Ramos (cell line): ENCODE measurements around the gene APBA2.
"Not testable (repeated sequence)": the region's sequence is repeated elsewhere in the genome, so short reads cannot be mapped to it uniquely, and the experiment has no call there.

Source experiments
- in situ Hi-C: fragments of 300-500 bp; cut with MboI; formaldehyde crosslinking; loops from one replicate; pipeline ENCODE4 v1.14.3; 2022; ENCODE audit warnings: low sequenced_read_pairs; ENCODE audit not compliant: unreplicated experiment

APBA2 gene

DNA sequence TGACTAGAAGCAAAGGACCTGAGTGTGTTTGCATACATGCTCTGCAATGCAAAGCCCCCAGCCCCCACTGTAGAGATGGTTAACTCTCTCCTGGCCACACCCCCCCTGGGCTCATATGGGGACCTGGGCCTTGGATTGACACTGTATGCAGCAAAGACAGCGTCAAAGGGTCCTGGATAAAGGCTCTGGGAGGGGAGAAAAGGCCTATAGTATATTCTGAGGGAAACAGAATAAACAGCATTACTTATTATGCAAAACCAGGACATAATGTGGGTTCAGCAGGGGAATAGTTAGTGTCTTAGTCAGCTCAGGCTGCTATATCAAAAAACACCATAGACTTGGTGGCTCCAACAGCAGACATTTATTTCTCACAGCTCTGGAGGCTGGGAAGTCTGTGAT is 158.7 kb downstream of the APBA2 start:
- in situ Hi-C loops: no loop called here

GRCh38 chr15:29045161-29045560 is 159.4 kb downstream of the APBA2 start:
- in situ Hi-C loops: not testable (repeated sequence)

GRCh38 chr15:29045717-29046116 is 159.9 kb downstream of the APBA2 start:
- in situ Hi-C loops: no loop called here

GRCh38 chr15:29046281-29046810 is 160.6 kb downstream of the APBA2 start:
- in situ Hi-C loops: no loop called here

DNA sequence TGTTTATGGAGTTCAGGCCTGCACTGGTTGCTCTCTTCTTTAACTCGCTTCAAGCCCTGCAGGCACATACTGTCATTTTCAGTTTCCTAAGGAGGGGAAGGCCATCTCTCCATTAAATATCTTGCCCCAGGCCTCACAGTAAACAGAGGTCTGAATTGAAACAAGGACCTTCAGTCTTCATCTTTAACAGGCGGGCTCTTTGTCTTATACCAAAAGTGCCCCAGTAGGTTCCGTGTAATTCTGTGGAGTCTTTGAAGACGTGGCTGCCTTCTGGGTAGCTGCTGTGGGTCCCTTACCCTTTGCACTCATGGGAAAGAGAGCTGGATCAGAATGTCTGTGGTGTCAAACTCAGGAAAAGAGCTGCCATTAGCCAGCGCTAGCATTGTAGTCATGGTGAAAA is 161.2 kb downstream of the APBA2 start:
- in situ Hi-C loops: no loop called here

GRCh38 chr15:29048011-29048410 is 162.2 kb downstream of the APBA2 start:
- in situ Hi-C loops: no loop called here

DNA sequence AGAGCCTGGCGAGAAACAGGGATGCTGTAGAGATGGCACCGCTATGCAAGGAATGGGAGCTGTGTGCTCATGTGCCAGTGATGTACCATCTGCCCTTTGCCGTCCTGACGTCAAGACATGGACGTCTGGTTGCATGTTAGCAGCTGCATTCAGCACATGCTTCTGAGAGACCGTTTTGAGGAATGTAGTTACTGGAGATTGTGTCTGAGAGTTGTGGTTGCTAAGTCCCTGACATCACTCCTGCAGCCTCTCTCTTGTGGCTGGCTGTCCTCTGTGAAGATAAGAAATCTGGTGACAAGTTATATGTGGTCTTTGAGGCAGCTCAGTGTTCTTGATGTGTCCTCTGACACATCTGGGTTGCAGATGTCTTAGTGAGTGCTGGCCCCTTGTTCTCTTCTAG is 165.1 kb downstream of the APBA2 start:
- in situ Hi-C loops: no loop called here

DNA sequence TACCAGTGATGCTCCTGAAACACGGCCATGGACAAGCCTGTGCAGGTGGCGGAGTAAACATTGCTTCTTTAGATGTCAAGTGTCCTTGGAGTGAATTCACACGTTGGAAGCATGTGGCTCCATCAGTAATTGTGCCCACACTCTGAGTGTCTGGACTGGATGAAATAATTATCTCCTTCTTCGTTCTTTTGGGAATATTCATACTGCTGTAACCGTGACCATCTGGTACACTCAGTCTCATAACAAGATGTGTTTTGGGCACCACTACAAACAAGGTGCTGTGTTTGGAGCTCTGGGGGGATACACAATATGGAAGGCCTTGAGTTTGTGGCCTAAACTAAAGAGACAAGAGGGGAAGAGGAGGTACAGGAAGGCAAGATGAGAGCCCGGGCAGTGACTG is 165.6 kb downstream of the APBA2 start:
- in situ Hi-C loops: no loop called here

DNA sequence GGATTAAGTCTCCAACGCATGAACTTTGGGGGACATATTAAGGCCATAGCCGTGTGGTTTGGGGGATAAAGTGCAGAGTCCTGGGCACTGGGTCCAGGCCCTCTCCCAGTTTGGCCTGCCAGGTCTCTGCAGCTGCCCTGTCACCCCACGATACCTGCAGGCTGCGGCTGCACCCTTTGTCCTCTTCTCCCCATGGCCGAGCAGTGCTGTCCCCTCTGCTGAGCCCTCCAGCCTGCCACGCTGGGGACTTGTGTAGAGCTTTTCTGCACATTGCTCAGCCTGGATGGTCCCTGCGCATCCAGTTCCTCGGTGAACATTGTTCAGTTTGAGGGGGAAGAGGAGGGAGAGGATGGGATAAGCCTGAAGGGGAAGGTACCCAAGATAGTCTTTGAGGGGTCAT is 167.2 kb downstream of the APBA2 start:
- in situ Hi-C loops: no loop called here

DNA sequence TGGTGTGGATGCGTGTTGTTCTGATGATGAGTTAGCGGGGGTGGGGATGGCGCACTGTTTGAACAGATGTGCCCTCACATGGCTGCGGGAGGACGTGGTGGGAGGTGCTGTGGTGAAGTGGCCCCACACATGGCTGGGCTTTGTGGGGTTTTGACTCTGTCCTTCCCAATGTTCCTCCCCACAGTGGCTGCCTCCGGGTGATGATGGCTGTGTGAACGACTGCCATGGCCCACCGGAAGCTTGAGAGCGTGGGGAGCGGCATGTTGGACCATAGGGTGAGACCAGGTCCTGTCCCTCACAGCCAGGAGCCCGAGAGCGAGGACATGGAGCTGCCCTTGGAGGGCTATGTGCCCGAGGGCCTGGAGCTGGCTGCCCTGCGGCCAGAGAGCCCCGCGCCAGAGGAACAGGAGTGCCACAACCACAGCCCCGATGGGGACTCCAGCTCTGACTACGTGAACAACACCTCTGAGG is 167.9 kb downstream of the APBA2 start:
- in situ Hi-C loops: no loop called here

GRCh38 chr15:29054171-29055045 is 168.6 kb downstream of the APBA2 start:
- in situ Hi-C loops: no loop called here

- in situ Hi-C loops: no loop called here
Measured at GRCh38 chr15:29055876-29056275, 170.1 kb downstream of the APBA2 start.

DNA sequence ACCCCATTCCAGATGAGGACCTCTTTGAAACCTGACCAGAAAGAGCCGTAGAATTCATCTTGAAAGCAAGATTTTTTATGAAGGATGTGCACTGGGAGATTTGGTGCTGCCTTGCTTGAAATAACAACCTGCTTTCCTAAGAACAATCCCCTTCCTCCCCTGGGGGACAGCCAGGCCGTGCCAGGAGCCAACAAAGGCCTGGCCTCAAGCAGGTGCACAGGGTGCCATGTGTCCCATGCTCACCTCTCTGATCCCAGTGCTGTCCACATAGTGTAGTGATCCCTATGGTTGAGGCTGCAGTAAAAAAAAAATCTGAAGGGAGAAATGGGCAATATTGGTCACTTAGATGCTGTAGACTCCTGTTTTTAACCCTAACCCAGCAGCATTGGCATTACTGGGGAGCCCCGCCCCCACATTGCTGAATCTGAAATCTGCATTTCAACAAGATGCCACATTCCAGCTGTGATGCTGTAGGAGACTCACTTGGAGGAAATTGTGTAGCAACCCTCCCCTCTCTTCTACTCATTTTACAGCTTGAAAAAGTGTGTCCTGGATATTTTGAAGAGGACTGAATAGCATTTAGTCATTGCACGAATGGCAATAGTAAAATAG is 171.2 kb downstream of the APBA2 start:
- in situ Hi-C loops: no loop called here

DNA sequence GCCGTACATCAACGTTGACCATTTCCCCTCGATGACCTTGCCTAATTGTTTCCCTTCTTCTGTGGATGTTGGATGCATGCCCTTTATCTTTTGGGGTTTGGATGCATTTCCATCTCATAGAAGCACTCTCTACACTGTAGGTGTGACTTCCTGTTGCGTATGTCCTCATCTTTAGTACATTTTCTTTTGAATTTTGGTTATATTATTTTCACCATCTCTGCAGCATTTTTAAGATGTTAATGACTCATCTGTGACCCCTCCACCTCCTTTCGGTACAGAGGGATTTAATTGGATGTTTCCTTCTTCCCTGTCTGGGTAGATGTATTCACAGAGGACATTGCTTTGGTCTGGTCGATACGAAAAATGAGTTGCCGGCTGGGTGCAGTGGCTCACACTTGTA is 172.1 kb downstream of the APBA2 start:
- in situ Hi-C loops: no loop called here

GRCh38 chr15:29058903-29059539 is 173.2 kb downstream of the APBA2 start:
- in situ Hi-C loops: no loop called here

DNA sequence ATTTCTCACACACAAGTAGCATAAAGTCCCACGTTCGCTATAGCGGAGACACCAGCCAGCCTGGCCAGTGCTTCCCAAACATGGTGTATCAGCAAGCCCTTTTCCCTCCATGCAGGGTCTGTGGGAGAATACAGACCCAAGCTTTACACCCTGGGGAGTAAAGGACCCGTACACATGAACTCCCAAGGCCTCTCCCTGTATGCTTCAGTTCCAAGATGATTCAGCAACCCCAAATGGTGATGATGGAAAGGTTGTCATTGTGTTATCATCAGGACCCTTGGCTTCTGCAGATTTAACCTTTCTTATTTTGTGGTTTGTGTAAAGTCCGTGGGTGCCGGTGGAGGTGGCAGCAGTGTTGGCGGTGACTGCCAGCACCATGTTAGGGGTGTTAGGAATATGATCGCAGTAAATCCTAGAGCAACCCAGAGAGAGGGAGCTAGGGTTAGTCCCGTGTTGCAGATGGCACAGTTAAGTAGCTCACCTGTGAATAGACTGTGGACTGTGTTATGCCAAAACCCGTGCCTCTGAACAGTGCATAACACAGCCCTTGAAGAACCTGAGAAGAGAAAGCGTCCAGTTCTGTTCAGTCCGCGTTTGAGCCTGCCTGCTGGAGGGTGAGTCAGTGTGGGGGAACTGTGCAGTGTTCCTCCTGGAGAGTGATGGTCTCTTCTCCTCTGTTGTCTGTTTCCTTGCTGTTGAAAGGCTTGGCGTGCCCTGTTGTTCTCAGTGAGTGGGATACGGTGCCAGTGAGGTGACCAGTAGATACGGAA is 174.3 kb downstream of the APBA2 start:
- in situ Hi-C loops: no loop called here

- in situ Hi-C loops: no loop called here
Measured at GRCh38 chr15:29061746-29062145, 176.0 kb downstream of the APBA2 start.

DNA sequence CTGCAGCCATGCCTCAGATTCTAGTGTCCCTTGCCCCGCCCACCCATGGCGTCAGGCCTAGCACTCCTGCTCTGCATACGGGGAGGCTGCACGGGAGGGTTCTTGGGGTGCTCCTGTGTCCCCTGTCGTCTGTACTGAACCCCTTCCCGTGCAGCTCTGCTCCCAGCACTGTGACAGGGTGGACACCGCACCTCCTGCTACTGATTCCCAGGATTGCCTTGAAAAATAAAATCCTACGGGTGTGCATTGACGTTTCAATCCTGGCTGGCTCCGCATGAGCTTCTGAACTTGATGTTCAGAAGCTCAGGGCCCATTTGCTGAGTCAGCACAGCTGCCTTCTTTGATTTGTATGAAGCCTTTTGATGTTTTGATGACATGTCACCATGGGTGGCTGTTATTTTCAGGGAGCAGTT is 176.4 kb downstream of the APBA2 start:
- in situ Hi-C loops: no loop called here

DNA sequence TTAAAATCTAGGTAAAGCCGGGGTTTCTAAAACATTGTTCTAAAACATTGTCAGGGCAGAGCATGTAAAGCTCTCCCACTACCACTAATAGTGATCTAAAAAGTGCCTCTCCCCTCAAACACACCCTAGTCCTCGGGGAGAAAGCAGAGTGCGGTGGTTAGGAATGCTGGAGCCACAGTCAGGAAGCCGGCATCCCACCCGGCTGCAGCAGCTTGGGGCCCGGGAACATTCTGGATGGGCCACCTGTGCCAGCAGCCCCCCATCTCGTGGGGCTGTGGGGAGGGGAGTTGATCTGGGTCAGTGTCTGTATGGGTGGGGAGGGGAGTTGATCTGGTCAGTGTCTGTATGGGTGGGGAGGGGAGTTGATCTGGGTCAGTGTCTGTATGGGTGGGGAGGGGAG is 176.9 kb downstream of the APBA2 start:
- in situ Hi-C loops: no loop called here

GRCh38 chr15:29063646-29064045 is 177.9 kb downstream of the APBA2 start:
- in situ Hi-C loops: no loop called here
